Gastrocnemius medialis (tissue), 4 donors: ENCODE data around the gene UGGT1.

Experiments
- POLR2A ChIP-seq, 2 donors: fragments of 450-650 bp; IDR thresholded peaks; one replicate each; pipeline ENCODE4 v1.6.1; 2017; ENCODE audit warnings: antibody characterized with exemption in 2 of 2, mild to moderate bottlenecking in 2 of 2, moderate library complexity in 2 of 2
- TF ChIP-seq, protein P1 (sequence below), 5 experiments: fragments of 450-650 bp in 3 of 5; fragments of 200-600 bp in 2 of 5; sonication (generic) in 2 of 5; IDR thresholded peaks in 4 of 5; conservative IDR thresholded peaks in 1 of 5; 1 replicate in 4 of 5; 2 replicates in 1 of 5; pipeline ENCODE4 v1.5.1; 2016 to 2019; ENCODE audit warnings: antibody characterized with exemption in 5 of 5, mild to moderate bottlenecking in 3 of 5, moderate library complexity in 3 of 5

DNA sequence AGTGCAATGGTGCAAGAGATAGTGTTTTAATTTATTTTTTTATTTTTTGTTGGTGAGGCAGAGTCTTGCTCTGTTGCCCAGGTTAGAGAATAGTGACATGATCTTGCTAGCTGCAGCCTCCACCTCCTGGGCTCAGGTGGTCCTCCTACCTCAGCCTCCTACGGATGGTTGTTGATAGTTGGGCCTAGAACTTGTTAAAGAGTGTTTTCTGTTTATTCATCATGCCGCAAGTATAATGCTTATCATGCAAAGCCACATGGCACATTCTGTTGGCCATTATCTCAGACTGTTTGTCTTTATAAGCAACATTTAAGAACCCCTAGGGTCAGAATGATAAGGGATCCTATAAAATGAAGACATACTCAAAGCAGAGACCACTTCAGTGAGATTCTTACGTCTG is 1.7 kb downstream of the UGGT1 start:
- TF ChIP-seq, protein P1, sequence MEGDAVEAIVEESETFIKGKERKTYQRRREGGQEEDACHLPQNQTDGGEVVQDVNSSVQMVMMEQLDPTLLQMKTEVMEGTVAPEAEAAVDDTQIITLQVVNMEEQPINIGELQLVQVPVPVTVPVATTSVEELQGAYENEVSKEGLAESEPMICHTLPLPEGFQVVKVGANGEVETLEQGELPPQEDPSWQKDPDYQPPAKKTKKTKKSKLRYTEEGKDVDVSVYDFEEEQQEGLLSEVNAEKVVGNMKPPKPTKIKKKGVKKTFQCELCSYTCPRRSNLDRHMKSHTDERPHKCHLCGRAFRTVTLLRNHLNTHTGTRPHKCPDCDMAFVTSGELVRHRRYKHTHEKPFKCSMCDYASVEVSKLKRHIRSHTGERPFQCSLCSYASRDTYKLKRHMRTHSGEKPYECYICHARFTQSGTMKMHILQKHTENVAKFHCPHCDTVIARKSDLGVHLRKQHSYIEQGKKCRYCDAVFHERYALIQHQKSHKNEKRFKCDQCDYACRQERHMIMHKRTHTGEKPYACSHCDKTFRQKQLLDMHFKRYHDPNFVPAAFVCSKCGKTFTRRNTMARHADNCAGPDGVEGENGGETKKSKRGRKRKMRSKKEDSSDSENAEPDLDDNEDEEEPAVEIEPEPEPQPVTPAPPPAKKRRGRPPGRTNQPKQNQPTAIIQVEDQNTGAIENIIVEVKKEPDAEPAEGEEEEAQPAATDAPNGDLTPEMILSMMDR (IDR thresholded peaks at IDR 0.05 in 4 of 5, conservative IDR thresholded peaks at IDR 0.05 in 1 of 5) = no peak
- TF ChIP-seq POLR2A (IDR thresholded peaks at IDR 0.05) = no peak
